GM12865 (cell line): ENCODE measurements around the gene CDH13.

Experiments
- DNase-seq: peaks from one replicate; pipeline ENCODE4 v3.0.0; 2010; ENCODE audit warnings: low read depth
- H3K4me3 ChIP-seq: 2 replicates; pipeline ENCODE4 v1.5.1; 2011; ENCODE audit warnings: mild to moderate bottlenecking, low read depth, low read length, control low read depth
- CTCF ChIP-seq: IDR thresholded peaks from 2 replicates; pipeline ENCODE4 v1.5.1; 2011; ENCODE audit warnings: low read length, control low read depth, low read depth, inconsistent platforms; ENCODE audit not compliant: insufficient read depth; ENCODE audit errors: missing control alignments

Gene CDH13

GRCh38 chr16:82587289-82587688 lies 39.5 kb upstream of the CDH13 start:
- no peak for DNase-seq
- H3K4me3 ChIP-seq = no peak overlapping the region
- TF ChIP-seq CTCF = no peak

- no peak for TF ChIP-seq CTCF
- DNase-seq = no peak
- no peak overlapping the region for H3K4me3 ChIP-seq
Measured at GRCh38 chr16:82589407-82589806, 37.4 kb upstream of the CDH13 start.

- TF ChIP-seq CTCF = no peak
- no peak for DNase-seq
- no peak overlapping the region for H3K4me3 ChIP-seq
Measured at GRCh38 chr16:82594114-82594513, 32.7 kb upstream of the CDH13 start.

- H3K4me3 ChIP-seq = no peak overlapping the region
- TF ChIP-seq CTCF = no peak
- no peak for DNase-seq
Measured at GRCh38 chr16:82598771-82599170, 28.0 kb upstream of the CDH13 start.

- DNase-seq = no peak
- H3K4me3 ChIP-seq = no peak overlapping the region
- no peak for TF ChIP-seq CTCF
Measured at GRCh38 chr16:82601989-82602640, 24.7 kb upstream of the CDH13 start.

GRCh38 chr16:82603784-82604411 lies 22.9 kb upstream of the CDH13 start:
- H3K4me3 ChIP-seq = no peak overlapping the region
- peak; percentile 20 for TF ChIP-seq CTCF
- peak; percentile 21 for DNase-seq

- no peak for TF ChIP-seq CTCF
- H3K4me3 ChIP-seq = no peak overlapping the region
- no peak for DNase-seq
Measured at GRCh38 chr16:82605076-82605475, 21.7 kb upstream of the CDH13 start.
